HCT116 (cell line): ENCODE measurements around the gene RNASET2.

ENCODE experiments used
- EGR1 ChIP-seq: IDR thresholded peaks from 2 replicates; pipeline ENCODE4 v1.6.1; 2012; ENCODE audit warnings: low read depth
- TCF7L2 ChIP-seq: IDR thresholded peaks from 2 replicates; pipeline ENCODE4 v1.7.0; 2011; ENCODE audit warnings: borderline replicate concordance, inconsistent platforms; ENCODE audit not compliant: insufficient read depth, insufficient read length; ENCODE audit errors: extremely low read depth
- TF ChIP-seq, protein P1 (sequence below), 3 experiments: fragments of 200-600 bp in 1 of 3; sonication (generic) in 1 of 3; IDR thresholded peaks in 2 of 3; conservative IDR thresholded peaks in 1 of 3; 2 replicates each; pipeline ENCODE4 v1.5.1; 2012 to 2017; ENCODE audit warnings: low read depth in 2 of 3, low read length in 2 of 3, antibody characterized with exemption in 1 of 3, borderline replicate concordance in 1 of 3, control low read depth in 1 of 3, mild to moderate bottlenecking in 1 of 3, mixed read lengths in 1 of 3, mixed run types in 1 of 3, moderate library complexity in 1 of 3; ENCODE audit not compliant: insufficient read depth in 1 of 3

DNA sequence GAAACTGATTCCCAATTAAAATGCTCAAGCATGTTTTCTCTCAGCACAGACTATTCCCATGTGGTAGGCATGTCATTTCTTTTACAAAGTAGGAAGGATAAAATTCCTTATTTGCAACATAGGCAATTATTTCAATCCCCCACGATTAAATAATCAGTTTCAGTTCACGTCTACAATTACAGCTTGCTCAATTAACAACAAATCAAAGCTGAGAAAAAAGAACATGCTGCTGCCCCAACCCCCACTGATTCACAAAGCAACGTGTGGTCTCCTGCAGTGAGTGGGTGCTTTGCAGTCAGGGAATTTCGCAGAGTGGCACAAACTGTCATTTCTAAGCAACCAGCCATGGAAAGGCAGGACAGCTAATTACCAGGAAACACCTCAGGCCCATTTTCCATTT is 17.0 kb downstream of the RNASET2 start:
- TF ChIP-seq EGR1, result no peak
- TF ChIP-seq, protein P1, sequence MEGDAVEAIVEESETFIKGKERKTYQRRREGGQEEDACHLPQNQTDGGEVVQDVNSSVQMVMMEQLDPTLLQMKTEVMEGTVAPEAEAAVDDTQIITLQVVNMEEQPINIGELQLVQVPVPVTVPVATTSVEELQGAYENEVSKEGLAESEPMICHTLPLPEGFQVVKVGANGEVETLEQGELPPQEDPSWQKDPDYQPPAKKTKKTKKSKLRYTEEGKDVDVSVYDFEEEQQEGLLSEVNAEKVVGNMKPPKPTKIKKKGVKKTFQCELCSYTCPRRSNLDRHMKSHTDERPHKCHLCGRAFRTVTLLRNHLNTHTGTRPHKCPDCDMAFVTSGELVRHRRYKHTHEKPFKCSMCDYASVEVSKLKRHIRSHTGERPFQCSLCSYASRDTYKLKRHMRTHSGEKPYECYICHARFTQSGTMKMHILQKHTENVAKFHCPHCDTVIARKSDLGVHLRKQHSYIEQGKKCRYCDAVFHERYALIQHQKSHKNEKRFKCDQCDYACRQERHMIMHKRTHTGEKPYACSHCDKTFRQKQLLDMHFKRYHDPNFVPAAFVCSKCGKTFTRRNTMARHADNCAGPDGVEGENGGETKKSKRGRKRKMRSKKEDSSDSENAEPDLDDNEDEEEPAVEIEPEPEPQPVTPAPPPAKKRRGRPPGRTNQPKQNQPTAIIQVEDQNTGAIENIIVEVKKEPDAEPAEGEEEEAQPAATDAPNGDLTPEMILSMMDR (IDR thresholded peaks at IDR 0.05 in 2 of 3, conservative IDR thresholded peaks at IDR 0.05 in 1 of 3; ENCODE audit: borderline replicate concordance in 1 of 3, insufficient read depth in 1 of 3, low read depth in 2 of 3, low read length in 2 of 3), result no peak
- no peak for TF ChIP-seq TCF7L2
